ENCODE results near the gene ANKRD63. TPM values are rescaled to one million over a fixed set of nuclear protein-coding genes. Genes with fewer than 3 reads are reported as not detected.

Gene ANKRD63
- total and polyA plus RNA-seq, 7 donors = 1.6 TPM; not detected in 6

- peaks cover 33 to 53% (median 44%) of the 10 kb centered on the region in 3 donors for H3K27me3 ChIP-seq
- no peaks in the 10 kb centered on the region for H3K36me3 ChIP-seq
- DNase-seq = no peak
- no peaks in the 10 kb centered on the region for H3K9me3 ChIP-seq
- intact Hi-C loops (cut with DNase I) = no loop called here
- TF ChIP-seq POLR2AphosphoS5 (IDR thresholded peaks at IDR 0.05) (no peak), POLR2A (IDR thresholded peaks at IDR 0.05) (no peak), CTCF (IDR thresholded peaks at IDR 0.05) (no peak), EP300 (IDR thresholded peaks at IDR 0.05) (no peak)
- WGBS, 2 donors = 28 to 37% methylated on average over 33 of the region's 33 CpGs
- no peak overlapping the region for H3K4me3 ChIP-seq
- no peak overlapping the region for H3K27ac ChIP-seq
- peaks cover 0 to 49% (median 42%) of the 10 kb centered on the region in 4 donors for H3K4me1 ChIP-seq
Observed at GRCh38 chr15:40283615-40284300, 894 bp upstream of the ANKRD63 start.

- WGBS, 2 donors = 0 to 1% methylated on average over 92 of the region's 92 CpGs
- DNase-seq = no peak
- no peak for TF ChIP-seq POLR2AphosphoS5 (IDR thresholded peaks at IDR 0.05)
- peak in 2 of 4 experiments; percentile 8 to 35 for TF ChIP-seq CTCF (IDR thresholded peaks at IDR 0.05)
- TF ChIP-seq POLR2A (IDR thresholded peaks at IDR 0.05) = no peak
- no peak for TF ChIP-seq EP300 (IDR thresholded peaks at IDR 0.05)
- intact Hi-C loops (cut with DNase I) = no loop called here
- Histone ChIP-seq H3K4me3 (peak overlapping the region; percentile 26 to 52 (median 40)), H3K9me3 (no peaks in the 10 kb centered on the region), H3K27ac (no peak overlapping the region), H3K4me1 (peaks cover 0 to 49% (median 42%) of the 10 kb centered on the region in 4 donors), H3K27me3 (peaks cover 33 to 67% (median 47%) of the 10 kb centered on the region in 3 donors), H3K36me3 (no peaks in the 10 kb centered on the region)
Observed at GRCh38 chr15:40282147-40282868, 556 bp downstream of the ANKRD63 start.

GRCh38 chr15:40281801-40282146, 1.1 kb downstream of the ANKRD63 start:
- intact Hi-C loops (cut with DNase I) = no loop called here
- TF ChIP-seq POLR2AphosphoS5 (IDR thresholded peaks at IDR 0.05) (no peak), POLR2A (IDR thresholded peaks at IDR 0.05) (no peak), EP300 (IDR thresholded peaks at IDR 0.05) (no peak), CTCF (IDR thresholded peaks at IDR 0.05) (no peak)
- H3K4me1 ChIP-seq = peaks cover 0 to 49% (median 42%) of the 10 kb centered on the region in 4 donors
- 3 to 6% methylated on average over 51 of the region's 51 CpGs for WGBS, 2 donors
- no peaks in the 10 kb centered on the region for H3K9me3 ChIP-seq
- peak overlapping the region in 3 of 4 donors; percentile 30 to 52 (median 49) for H3K4me3 ChIP-seq
- no peak for DNase-seq
- no peak overlapping the region for H3K27ac ChIP-seq
- H3K27me3 ChIP-seq = peaks cover 33 to 68% (median 47%) of the 10 kb centered on the region in 3 donors
- H3K36me3 ChIP-seq = no peaks in the 10 kb centered on the region

- intact Hi-C loops (cut with DNase I) = no loop called here
- Histone ChIP-seq H3K27me3 (peaks cover 33 to 68% (median 47%) of the 10 kb centered on the region in 3 donors), H3K9me3 (no peaks in the 10 kb centered on the region), H3K4me1 (peaks cover 0 to 47% (median 42%) of the 10 kb centered on the region in 4 donors), H3K36me3 (no peaks in the 10 kb centered on the region), H3K27ac (no peak overlapping the region), H3K4me3 (peak overlapping the region in 3 of 4 donors; percentile 30 to 52 (median 49))
- DNase-seq = no peak
- WGBS, 2 donors = 30 to 64% methylated on average over 43 of the region's 43 CpGs
- no peak for TF ChIP-seq POLR2AphosphoS5 (IDR thresholded peaks at IDR 0.05)
Observed at GRCh38 chr15:40281057-40281800, 1.6 kb downstream of the ANKRD63 start.

Data from sigmoid colon (tissue), 7 donors.